IPS-18c (cell line): ENCODE results near the gene CAD.

Experiments
- H3K4me3 ChIP-seq: 2 replicates; pipeline ENCODE4 v1.7.0; 2013; ENCODE audit warnings: low read depth, mild to moderate bottlenecking, low read length, moderate library complexity; ENCODE audit not compliant: insufficient read depth
- H3K9me3 ChIP-seq: one replicate; pipeline ENCODE4 v1.6.1; 2013; ENCODE audit warnings: mild to moderate bottlenecking, low read length, moderate library complexity; ENCODE audit not compliant: control insufficient read depth, insufficient read depth

Gene CAD

DNA sequence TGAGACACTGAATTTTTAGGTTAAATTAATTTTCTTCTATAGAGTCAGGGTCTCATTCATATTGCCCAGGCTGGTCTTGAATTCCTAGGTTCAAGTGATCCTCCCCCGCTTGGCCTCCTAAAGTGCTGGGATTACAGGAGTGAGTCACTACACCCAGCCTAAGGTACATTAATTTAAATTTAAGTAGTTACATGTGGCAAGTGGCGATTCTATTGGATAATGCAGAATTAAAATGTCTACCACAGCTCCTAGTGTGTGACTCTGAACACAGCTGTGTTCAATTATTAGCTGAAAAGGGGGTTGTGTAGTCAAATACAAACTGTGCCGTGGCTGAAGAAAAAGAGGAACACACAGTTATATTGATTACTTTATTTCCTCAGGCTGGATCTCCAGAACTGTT lies 2.2 kb upstream of the CAD start:
- no peak overlapping the region for H3K4me3 ChIP-seq
- no peaks in the 10 kb centered on the region for H3K9me3 ChIP-seq

DNA sequence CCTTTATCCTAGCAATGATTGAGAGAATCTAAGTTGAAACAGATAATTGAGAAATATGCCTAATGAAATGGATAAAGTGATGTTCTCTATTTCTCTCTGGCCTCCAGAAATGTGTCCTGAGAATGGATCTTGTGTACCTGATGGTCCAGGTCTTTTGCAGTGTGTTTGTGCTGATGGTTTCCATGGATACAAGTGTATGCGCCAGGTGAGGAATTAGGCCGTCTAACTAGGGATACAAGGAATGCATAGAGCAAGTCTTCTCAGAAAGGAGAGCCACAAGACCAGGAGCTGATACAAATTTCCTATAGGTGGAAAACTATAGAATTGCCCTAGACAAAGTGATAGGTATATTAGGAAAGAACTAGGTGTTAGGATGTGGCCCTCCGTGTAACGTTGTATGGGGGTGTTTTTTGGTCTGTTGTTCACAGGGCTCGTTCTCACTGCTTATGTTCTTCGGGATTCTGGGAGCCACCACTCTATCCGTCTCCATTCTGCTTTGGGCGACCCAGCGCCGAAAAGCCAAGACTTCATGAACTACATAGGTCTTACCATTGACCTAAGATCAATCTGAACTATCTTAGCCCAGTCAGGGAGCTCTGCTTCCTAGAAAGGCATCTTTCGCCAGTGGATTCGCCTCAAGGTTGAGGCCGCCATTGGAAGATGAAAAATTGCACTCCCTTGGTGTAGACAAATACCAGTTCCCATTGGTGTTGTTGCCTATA lies 592 bp upstream of the CAD start:
- Histone ChIP-seq H3K4me3 (no peak overlapping the region; the same call in 1 of the 2 replicates), H3K9me3 (no peaks in the 10 kb centered on the region)

DNA sequence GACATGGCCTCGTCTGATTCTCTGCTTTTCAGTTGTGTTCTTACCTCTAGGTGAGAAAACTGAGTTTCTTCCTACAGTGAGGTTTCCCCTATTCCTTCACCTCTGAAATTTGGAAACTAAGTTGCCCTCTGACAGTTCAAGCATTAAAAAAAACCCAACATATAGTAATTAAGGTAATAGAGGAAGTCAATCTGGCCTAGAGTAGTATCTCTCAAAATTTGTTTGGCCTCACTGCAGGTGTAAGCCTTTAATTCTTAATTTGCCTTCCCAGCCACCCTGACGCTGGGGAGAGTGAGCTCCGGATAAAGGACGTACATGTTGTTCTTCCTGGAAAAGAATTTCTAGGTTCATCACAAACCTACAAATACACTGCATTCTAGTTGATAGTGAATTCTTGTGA lies 1.4 kb downstream of the CAD start:
- H3K4me3 ChIP-seq, result peak overlapping the region; percentile 83; the same call in 1 of the 2 replicates
- peaks cover 2% of the 10 kb centered on the region for H3K9me3 ChIP-seq

DNA sequence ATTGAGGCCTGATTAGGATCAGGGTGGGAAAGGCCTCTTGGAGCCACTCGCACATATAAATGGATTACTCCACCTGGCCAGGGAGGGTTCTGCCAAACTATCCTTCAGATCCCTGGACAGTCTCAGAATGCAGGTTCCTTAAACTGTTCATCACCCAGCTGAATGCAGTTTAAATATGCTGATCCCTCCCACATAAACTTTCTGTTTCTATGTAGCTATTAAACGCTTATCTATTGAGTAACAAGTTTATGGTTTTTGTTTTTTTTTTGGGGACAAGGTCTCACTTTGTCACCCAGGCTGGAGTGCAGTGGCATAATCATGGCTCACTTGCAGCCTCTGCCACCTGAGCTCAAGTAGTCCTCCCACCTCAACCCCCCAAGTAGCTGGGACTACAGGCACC lies 1.9 kb downstream of the CAD start:
- Histone ChIP-seq H3K9me3 (peaks cover 2% of the 10 kb centered on the region), H3K4me3 (no peak overlapping the region)

DNA sequence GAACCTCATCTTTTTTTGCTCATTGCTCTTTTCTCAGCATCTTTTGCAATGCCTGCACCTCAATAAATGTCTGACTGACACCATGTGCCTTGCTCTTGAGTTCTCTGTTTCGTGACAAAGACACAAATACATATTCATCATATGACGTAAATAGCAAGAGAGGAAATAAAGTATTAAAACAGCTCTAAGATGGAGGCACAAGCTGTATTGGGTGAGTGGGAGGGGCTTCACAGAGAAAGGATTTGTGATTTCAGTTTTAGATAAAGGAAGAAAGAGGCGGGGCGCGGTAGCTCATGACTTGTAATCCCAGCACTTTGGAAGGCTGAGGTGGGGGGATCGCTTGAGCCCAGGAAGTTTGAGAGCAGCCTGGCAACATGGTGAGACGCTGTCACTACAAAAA lies 2.9 kb downstream of the CAD start:
- Histone ChIP-seq H3K4me3 (no peak overlapping the region), H3K9me3 (peaks cover 2% of the 10 kb centered on the region)

DNA sequence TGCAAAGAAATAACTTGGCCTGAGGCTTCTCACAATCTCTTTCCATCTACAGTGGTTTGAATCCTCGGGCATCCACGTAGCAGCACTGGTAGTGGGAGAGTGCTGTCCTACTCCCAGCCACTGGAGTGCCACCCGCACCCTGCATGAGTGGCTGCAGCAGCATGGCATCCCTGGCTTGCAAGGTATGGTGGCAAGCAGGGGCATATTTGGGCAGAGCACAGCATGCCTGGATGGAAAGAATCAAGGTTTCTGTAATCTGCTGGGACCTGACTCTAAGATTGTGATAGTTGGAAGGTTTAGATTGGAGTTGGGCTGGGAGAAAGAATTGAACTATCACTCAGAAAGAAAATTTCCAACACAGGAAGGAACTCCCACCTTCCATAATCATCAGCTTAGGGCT lies 4.0 kb downstream of the CAD start:
- H3K9me3 ChIP-seq, result peaks cover 2% of the 10 kb centered on the region
- no peak overlapping the region for H3K4me3 ChIP-seq

DNA sequence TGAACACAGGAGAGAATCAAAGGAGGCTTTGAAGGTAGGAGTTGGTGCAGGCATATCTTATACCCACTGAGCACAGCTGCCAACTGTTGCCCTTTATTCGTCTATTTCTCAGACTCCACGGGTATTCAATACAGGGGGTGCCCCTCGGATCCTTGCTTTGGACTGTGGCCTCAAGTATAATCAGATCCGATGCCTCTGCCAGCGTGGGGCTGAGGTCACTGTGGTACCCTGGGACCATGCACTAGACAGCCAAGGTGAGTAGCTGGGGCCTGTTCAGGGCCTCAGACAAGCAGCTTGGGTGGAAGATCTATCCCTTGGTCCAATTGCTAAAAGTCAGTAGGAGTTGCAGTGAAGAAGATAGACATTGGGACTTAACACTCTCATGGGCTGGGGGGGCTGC lies 5.2 kb downstream of the CAD start:
- Histone ChIP-seq H3K4me3 (no peak overlapping the region), H3K9me3 (peaks cover 2% of the 10 kb centered on the region)

DNA sequence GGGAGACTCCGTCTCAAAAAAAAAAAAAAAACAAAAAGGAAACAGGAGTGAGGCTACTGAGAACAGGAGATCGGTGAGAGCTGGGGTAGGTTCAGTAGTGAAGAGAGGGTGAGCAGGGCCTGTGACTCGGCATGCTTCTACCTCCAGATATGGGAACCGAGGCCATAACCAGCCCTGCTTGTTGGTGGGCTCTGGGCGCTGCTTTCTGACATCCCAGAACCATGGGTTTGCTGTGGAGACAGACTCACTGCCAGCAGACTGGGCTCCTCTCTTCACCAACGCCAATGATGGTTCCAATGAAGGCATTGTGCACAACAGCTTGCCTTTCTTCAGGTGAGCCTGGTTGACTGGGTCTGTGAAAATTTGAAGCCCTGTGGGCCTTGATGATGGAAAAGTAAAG lies 6.2 kb downstream of the CAD start:
- Histone ChIP-seq H3K4me3 (no peak overlapping the region), H3K9me3 (peaks cover 2% of the 10 kb centered on the region)

DNA sequence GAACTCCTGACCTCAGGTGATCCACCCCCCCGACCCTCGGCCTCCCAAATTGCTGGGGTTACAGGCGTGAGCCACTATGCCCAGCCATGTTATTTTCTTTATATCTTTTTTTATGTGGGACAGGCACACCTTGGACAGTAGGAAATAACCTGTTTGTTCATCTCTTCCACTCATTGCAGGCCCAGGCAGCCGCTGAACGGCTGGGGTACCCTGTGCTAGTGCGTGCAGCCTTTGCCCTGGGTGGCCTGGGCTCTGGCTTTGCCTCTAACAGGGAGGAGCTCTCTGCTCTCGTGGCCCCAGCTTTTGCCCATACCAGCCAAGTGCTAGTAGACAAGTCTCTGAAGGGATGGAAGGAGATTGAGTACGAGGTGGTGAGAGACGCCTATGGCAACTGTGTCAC lies 8.4 kb downstream of the CAD start:
- H3K4me3 ChIP-seq, result no peak overlapping the region
- peaks cover 2% of the 10 kb centered on the region for H3K9me3 ChIP-seq

DNA sequence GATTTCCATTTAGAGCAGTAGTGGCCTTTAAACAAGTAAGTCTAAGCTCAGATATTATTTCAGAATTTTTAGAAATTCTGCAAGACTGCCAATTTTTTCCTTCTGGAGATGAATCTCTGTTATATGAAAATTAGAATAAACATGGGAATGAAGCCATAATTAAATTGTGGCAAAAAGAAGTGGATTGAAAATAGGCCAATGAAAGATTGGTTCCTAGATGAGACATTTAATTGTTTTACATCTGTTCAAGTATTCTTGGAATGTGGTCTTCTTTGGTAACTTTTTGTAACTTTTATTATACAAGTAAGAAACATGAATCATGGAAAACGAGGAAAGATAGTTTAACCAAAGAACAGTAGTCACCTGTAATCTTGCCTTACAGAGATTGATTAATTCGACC lies 10.3 kb downstream of the CAD start:
- H3K9me3 ChIP-seq, result no peaks in the 10 kb centered on the region
- H3K4me3 ChIP-seq, result no peak overlapping the region

DNA sequence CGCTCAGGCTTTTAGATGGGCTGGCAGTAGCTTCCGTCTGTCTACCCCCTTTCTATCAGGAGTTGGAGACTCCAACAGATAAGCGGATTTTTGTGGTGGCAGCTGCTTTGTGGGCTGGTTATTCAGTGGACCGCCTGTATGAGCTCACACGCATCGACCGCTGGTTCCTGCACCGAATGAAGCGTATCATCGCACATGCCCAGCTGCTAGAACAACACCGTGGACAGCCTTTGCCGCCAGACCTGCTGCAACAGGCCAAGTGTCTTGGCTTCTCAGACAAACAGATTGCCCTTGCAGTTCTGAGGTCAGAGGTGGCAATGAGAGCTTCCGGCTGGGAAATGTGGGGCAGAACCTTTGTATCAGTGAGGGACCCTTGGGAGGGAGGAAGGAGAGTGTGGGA lies 14.8 kb downstream of the CAD start:
- Histone ChIP-seq H3K9me3 (no peaks in the 10 kb centered on the region), H3K4me3 (no peak overlapping the region)

DNA sequence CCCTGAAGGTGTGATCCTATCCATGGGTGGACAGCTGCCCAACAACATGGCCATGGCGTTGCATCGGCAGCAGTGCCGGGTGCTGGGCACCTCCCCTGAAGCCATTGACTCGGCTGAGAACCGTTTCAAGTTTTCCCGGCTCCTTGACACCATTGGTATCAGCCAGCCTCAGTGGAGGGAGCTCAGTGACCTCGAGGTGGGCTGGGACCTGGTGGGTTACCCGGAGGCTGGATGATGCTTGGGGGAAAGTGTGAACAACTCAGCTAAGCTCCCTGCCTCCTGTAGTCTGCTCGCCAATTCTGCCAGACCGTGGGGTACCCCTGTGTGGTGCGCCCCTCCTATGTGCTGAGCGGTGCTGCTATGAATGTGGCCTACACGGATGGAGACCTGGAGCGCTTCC lies 16.2 kb downstream of the CAD start:
- Histone ChIP-seq H3K4me3 (no peak overlapping the region), H3K9me3 (no peaks in the 10 kb centered on the region)

DNA sequence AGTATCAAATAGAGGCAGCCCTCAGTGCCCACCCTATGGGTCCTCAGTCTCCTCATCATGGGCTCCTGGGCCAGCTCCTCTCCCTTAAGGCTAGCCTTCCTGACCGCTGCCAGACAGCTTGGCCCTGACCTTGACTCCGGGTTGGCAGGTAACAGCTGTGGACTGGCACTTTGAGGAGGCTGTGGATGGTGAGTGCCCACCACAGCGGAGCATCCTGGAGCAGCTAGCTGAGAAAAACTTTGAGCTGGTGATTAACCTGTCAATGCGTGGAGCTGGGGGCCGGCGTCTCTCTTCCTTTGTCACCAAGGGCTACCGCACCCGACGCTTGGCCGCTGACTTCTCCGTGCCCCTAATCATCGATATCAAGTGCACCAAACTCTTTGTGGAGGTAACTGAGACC lies 19.0 kb downstream of the CAD start:
- Histone ChIP-seq H3K4me3 (no peak overlapping the region), H3K9me3 (no peaks in the 10 kb centered on the region)

DNA sequence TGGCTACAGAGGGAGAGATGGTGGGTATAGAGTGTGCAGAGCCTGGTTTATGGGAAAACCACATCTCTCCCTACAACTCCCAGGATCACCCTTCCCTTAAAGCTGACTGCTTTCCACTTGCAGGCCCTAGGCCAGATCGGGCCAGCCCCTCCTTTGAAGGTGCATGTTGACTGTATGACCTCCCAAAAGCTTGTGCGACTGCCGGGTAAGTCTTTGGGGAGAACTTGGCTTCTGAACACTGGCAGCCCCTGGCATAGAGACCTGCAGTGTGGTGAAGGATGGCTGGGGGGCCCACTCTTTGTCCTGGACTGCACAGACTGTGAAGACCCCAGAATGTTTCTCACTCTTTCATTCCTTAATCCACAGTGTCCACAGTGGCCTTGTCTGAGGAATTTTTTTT lies 19.5 kb downstream of the CAD start:
- Histone ChIP-seq H3K9me3 (no peaks in the 10 kb centered on the region), H3K4me3 (no peak overlapping the region)

DNA sequence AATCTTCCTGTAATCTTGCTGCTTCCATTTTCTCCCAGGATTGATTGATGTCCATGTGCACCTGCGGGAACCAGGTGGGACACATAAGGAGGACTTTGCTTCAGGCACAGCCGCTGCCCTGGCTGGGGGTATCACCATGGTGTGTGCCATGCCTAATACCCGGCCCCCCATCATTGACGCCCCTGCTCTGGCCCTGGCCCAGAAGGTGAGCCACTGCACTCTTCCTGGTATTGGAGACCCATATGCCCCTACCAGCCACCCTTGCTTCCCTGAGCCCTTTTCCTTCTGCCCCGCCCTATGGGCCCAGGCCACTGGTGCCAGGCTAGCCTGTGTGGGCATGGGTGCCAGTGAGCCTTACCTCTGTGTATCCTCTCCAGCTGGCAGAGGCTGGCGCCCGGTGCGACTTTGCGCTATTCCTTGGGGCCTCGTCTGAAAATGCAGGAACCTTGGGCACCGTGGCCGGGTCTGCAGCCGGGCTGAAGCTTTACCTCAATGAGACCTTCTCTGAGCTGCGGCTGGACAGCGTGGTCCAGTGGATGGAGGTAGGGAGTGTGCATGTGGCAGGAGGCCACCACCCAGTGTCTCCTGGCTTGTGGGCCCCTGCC lies 20.3 kb downstream of the CAD start:
- H3K9me3 ChIP-seq, result no peaks in the 10 kb centered on the region
- no peak overlapping the region for H3K4me3 ChIP-seq

DNA sequence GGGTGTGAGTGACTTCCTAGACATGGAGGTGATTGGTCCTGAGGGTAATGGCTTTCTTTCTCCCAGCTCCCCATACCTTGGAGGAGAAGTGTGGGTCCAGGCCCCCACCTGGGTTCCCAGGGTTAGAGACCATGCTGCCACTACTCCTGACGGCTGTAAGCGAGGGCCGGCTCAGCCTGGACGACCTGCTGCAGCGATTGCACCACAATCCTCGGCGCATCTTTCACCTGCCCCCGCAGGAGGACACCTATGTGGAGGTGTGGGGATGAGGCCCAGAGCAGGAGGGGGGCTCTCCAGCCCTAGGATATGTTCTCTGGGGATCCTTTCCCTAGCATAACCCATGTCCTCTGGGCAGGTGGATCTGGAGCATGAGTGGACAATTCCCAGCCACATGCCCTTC lies 21.8 kb downstream of the CAD start:
- Histone ChIP-seq H3K4me3 (no peak overlapping the region), H3K9me3 (no peaks in the 10 kb centered on the region)

DNA sequence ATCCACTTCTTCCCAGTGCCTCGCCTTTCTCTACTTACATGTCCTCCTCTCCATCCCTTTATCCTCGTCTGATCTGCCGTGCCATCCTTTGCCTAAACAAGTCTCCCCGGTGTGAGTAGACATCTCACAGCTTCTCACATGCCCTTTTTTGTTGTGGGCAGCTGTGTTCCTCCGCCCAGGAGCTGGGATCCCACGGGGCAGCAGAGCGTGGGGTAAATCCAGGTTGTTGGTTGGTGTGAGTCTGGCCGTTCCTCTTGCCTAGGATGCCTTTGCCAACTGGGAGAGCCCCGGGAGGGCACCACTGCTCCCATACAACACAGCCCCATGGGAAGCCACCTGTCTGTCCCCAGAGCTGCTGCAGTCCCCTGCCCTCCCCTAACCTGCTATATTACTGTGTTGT lies 23.2 kb downstream of the CAD start:
- no peaks in the 10 kb centered on the region for H3K9me3 ChIP-seq
- H3K4me3 ChIP-seq, result no peak overlapping the region

DNA sequence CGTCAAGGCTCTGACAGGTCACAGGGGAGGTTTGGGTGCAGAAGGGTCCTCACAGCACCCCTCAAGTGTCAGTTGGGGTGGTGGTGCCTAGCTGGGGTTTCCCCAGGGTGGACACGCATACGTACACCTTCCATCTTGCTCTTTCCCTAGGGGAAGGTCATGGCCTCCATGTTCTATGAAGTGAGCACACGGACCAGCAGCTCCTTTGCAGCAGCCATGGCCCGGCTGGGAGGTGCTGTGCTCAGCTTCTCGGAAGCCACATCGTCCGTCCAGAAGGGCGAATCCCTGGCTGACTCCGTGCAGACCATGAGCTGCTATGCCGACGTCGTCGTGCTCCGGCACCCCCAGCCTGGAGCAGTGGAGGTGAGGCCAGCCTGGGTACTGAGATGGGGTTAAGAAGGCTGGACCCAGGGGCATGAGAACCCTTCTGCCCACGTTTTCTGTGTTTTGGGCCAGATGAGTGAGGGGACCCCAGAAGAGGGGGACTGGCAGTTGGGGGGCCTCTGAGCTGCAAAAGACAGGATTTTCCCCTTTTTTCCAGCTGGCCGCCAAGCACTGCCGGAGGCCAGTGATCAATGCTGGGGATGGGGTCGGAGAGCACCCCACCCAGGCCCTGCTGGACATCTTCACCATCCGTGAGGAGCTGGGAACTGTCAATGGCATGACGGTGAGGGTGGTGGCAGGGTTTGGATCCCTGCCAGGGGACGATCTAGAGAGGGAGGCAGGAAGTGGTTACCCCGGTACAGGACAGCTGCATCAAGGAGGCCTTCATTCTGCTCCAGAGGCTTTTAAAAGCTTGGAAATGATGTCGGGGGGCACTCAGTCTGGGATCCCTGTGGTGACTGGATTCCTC lies 24.8 kb downstream of the CAD start:
- Histone ChIP-seq H3K9me3 (no peaks in the 10 kb centered on the region), H3K4me3 (no peak overlapping the region)
